ENCODE measurements around the gene CCDC117.

Gene CCDC117

DNA sequence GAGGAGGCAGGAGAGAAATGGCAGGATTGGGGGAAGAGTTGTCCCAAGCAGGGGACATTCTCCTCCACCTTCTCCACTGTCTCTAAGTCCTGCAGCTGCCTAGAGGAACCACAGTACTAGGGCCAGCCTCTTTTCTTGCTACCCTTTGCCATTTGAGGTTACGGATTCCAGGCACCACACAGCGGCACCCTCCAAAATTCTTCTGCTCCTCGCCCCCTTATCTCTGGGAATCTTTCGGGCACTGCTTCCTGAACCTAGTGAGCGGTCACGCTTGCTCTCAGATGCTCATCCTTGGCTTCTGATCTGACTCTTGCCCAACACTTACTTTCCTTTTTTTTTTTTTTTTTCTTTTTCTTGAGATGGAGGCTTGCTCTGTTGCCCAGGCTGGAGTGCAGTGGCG, 54.4 kb downstream of the CCDC117 start:
- TF ChIP-seq RAD21 (IDR thresholded peaks at IDR 0.05; ENCODE audit: low read depth): no peak
- no peak for TF ChIP-seq TEAD4 (IDR thresholded peaks at IDR 0.05)
- no peak for TF ChIP-seq TCF12 (IDR thresholded peaks at IDR 0.05; ENCODE audit: low read depth)
- TF ChIP-seq, protein P1, sequence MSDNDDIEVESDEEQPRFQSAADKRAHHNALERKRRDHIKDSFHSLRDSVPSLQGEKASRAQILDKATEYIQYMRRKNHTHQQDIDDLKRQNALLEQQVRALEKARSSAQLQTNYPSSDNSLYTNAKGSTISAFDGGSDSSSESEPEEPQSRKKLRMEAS (IDR thresholded peaks at IDR 0.05): no peak
- TF ChIP-seq, protein P2, sequence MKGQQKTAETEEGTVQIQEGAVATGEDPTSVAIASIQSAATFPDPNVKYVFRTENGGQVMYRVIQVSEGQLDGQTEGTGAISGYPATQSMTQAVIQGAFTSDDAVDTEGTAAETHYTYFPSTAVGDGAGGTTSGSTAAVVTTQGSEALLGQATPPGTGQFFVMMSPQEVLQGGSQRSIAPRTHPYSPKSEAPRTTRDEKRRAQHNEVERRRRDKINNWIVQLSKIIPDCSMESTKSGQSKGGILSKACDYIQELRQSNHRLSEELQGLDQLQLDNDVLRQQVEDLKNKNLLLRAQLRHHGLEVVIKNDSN (IDR thresholded peaks at IDR 0.05): no peak
- no peak for TF ChIP-seq ZBTB7A (IDR thresholded peaks at IDR 0.05; ENCODE audit: low read depth)
- no peak for TF ChIP-seq FOXM1 (IDR thresholded peaks at IDR 0.05; ENCODE audit: borderline replicate concordance, low read depth)

DNA sequence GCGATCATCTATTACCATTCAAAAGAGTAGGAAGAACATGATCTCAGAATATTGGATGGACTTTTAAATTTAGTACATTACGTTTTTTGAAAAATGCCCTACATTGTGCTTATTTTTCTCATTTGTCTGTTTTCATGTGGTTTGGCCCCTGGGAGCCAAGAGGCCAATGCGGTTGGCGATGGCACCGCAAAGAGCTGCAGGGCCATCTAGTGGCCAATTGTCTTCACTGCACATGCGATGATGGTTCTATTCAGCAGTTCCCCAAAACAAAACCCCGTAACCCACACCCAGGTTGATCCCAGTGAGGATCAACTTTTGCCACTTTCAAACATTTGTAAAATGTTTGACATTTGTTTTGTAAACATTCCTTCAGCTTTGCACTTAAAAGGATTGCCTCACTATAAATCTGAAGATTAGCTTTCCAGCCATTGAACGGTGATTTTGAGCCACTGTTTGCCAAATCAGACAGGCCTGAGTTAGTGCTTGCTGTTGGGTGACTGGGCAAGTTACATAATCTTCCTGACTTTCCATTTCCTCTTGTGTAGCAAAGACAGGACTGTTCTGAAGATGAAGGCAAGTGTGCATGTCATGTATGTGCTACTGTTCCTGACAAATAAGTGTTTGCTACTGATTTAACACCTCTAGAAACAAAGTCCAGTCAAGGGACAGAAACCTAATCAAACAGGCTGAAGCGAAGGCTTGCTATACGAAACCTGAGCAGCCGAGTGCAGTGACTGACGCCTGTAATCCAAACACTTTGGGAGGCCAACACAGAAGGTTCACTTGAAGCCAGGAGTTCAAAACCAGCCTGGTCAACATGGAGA, 57.1 kb downstream of the CCDC117 start:
- TF ChIP-seq EP300 (IDR thresholded peaks at IDR 0.05; ENCODE audit: borderline replicate concordance) (no peak), RAD21 (IDR thresholded peaks at IDR 0.05; ENCODE audit: low read depth) (peak; percentile 99), FOXM1 (IDR thresholded peaks at IDR 0.05; ENCODE audit: borderline replicate concordance, low read depth) (0 out of 2 replicates have a peak, but pooled peaks have one; percentile 37)

DNA sequence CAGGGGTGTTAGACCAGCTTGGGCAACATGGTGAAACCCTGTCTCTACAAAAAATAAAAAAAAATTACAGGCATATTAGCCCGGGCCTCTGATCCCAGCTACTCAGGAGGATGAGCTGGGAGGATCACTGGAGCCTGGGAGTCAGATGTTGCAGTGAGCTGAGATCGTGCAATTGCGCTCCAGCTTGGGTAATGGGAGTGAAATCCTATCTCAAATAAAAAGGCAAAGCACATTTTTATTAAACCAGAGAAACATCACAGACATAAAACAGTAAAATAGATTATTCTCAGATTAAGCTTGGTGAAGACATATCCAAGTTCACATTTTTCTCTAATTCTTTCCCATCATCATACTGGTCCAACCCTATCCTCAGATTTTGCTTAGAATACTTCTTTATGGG, 57.9 kb downstream of the CCDC117 start:
- TF ChIP-seq RAD21 (IDR thresholded peaks at IDR 0.05; ENCODE audit: low read depth) (no peak), TAF1 (IDR thresholded peaks at IDR 0.05; ENCODE audit: low read depth) (no peak), TEAD4 (IDR thresholded peaks at IDR 0.05) (no peak), CEBPB (IDR thresholded peaks at IDR 0.05) (no peak), FOXM1 (IDR thresholded peaks at IDR 0.05; ENCODE audit: borderline replicate concordance, low read depth) (no peak), EGR1 (IDR thresholded peaks at IDR 0.05) (no peak), CREB1 (IDR thresholded peaks at IDR 0.05; ENCODE audit: low read depth) (no peak)
- TF ChIP-seq, protein P3, sequence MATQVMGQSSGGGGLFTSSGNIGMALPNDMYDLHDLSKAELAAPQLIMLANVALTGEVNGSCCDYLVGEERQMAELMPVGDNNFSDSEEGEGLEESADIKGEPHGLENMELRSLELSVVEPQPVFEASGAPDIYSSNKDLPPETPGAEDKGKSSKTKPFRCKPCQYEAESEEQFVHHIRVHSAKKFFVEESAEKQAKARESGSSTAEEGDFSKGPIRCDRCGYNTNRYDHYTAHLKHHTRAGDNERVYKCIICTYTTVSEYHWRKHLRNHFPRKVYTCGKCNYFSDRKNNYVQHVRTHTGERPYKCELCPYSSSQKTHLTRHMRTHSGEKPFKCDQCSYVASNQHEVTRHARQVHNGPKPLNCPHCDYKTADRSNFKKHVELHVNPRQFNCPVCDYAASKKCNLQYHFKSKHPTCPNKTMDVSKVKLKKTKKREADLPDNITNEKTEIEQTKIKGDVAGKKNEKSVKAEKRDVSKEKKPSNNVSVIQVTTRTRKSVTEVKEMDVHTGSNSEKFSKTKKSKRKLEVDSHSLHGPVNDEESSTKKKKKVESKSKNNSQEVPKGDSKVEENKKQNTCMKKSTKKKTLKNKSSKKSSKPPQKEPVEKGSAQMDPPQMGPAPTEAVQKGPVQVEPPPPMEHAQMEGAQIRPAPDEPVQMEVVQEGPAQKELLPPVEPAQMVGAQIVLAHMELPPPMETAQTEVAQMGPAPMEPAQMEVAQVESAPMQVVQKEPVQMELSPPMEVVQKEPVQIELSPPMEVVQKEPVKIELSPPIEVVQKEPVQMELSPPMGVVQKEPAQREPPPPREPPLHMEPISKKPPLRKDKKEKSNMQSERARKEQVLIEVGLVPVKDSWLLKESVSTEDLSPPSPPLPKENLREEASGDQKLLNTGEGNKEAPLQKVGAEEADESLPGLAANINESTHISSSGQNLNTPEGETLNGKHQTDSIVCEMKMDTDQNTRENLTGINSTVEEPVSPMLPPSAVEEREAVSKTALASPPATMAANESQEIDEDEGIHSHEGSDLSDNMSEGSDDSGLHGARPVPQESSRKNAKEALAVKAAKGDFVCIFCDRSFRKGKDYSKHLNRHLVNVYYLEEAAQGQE (IDR thresholded peaks at IDR 0.05; ENCODE audit: low read depth): no peak

DNA sequence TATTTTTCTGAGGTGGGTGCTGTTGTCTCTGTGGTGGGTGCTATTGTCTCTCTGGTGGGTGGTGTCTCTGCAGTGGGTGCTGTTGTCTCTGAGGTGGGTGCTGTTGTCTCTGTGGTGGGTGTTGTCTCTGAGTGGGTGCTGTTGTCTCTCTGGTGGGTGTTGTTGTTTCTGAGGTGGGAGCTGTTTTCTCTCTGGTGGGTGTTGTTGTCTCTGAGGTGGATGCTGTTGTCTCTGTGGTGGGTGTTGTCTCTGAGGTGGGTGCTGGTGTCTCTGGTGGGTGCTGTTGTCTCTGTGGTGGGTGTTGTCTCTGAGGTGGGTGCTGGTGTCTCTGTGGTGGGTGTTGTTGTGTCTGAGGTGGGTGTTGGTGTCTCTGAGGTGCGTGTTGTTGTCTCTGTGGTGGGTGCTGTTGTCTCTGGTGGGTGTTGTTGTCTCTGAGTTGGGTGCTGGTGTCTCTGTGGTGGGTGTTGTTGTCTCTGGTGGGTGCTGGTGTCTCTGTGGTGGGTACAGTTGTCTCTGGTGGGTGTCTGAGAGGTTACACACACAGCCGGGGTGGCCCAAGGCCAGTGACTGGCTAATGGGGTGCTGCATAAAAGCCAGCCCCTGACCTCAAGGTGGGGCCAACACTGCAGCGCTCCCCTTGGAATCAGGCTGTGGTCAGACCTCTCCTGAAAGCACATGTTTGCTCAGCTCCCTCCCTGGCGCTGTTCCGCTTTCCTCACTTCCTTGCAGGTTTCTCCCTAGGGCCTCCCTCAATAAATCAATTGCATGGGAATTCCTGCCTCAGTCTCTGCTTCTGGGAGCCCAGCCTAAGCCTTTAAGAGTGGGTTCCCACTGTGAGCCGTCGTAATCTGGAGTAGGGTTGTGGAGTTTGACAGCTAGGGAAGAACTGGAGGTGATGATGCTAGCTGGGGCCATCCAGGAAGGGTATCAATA, 58.9 kb downstream of the CCDC117 start:
- TF ChIP-seq FOXM1 (IDR thresholded peaks at IDR 0.05; ENCODE audit: borderline replicate concordance, low read depth) (no peak), RAD21 (IDR thresholded peaks at IDR 0.05; ENCODE audit: low read depth) (no peak), TEAD4 (IDR thresholded peaks at IDR 0.05) (no peak), EP300 (IDR thresholded peaks at IDR 0.05; ENCODE audit: borderline replicate concordance) (no peak), TAF1 (IDR thresholded peaks at IDR 0.05; ENCODE audit: low read depth) (no peak), YY1 (IDR thresholded peaks at IDR 0.05; ENCODE audit: low read depth) (no peak), EGR1 (IDR thresholded peaks at IDR 0.05) (no peak), ZBTB7A (IDR thresholded peaks at IDR 0.05; ENCODE audit: low read depth) (no peak)
- TF ChIP-seq, protein P2 (IDR thresholded peaks at IDR 0.05): no peak
- TF ChIP-seq, protein P1 (IDR thresholded peaks at IDR 0.05): no peak
- TF ChIP-seq, protein P3 (IDR thresholded peaks at IDR 0.05; ENCODE audit: low read depth): no peak

DNA sequence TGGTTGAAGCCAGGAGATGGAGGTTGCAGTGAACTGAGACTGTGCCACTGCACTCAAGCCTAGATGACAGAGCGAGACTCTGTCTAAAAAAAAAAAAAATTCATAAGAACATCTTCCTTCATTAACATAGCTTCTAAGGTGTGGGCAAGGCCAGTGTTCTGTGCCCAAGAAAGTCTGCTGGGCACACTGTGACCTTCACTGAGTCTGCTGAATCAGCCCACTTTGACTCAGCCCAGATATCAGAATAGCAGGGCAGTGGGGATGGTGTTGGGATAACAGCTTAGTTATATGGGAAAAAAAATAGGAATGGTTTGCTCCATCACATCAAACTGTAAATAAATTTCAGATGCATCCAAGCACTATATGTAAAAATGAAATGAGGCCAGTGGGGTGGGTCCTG, 60.2 kb downstream of the CCDC117 start:
- TF ChIP-seq NFIC (IDR thresholded peaks at IDR 0.05) (no peak), CREB1 (IDR thresholded peaks at IDR 0.05; ENCODE audit: low read depth) (no peak), TAF1 (IDR thresholded peaks at IDR 0.05; ENCODE audit: low read depth) (no peak), EGR1 (IDR thresholded peaks at IDR 0.05) (no peak), FOXM1 (IDR thresholded peaks at IDR 0.05; ENCODE audit: borderline replicate concordance, low read depth) (no peak), EP300 (IDR thresholded peaks at IDR 0.05; ENCODE audit: borderline replicate concordance) (no peak), RAD21 (IDR thresholded peaks at IDR 0.05; ENCODE audit: low read depth) (no peak), TEAD4 (IDR thresholded peaks at IDR 0.05) (no peak), CEBPB (IDR thresholded peaks at IDR 0.05) (no peak), TCF12 (IDR thresholded peaks at IDR 0.05; ENCODE audit: low read depth) (no peak)
- TF ChIP-seq, protein P3 (IDR thresholded peaks at IDR 0.05; ENCODE audit: low read depth): no peak
- TF ChIP-seq, protein P2 (IDR thresholded peaks at IDR 0.05): no peak
- TF ChIP-seq, protein P1 (IDR thresholded peaks at IDR 0.05): no peak
